A549 (cell line): Measurements from ENCODE around the gene CHD6. TPM values are rescaled to one million over a fixed set of nuclear protein-coding genes. Genes with fewer than 3 reads are reported as not detected.

Experiments
- ATAC-seq, 2 experiments: fragments of 200-7000 bp in 1 of 2; fragments of >200 bp in 1 of 2; cut with Nextera tagmentation in 1 of 2; cut with Tn5 transposase in 1 of 2; 3 replicates each; pipeline versions ENCODE4 v1.8.0 to v1.9.1; 2018 to 2020; ENCODE audit warnings: mild to moderate bottlenecking in 1 of 2, moderate library complexity in 1 of 2
- CTCF ChIA-PET: fragments of 300-600 bp; sonication (Branson Sonifier 250); formaldehyde crosslinking; extraction: SDS; loops from one replicate; lab custom pipeline; 2021; ENCODE audit warnings: antibody characterized with exemption, inconsistent platforms; lab: Yijun Ruan, JAX
- POLR2A ChIA-PET: fragments of 350-600 bp; formaldehyde crosslinking; extraction: SDS; loops from one replicate; lab custom pipeline; 2021; ENCODE audit warnings: antibody characterized with exemption, inconsistent platforms; lab: Yijun Ruan, JAX
- DNase-seq, 2 experiments: peaks; one replicate each; pipeline versions ENCODE4 v3.0.0 to v3.0.0-alpha.2; 2011 to 2016; ENCODE audit warnings: low read depth in 1 of 2, low spot score in 1 of 2
- FAIRE-seq: peaks from 2 replicates; lab custom pipeline; 2011; peaks lifted over from hg19 to GRCh38; lab: Jason Lieb, UNC
- H3K27ac ChIP-seq, 2 experiments: fragments of >200 bp; sonication (Bioruptor Twin); formaldehyde crosslinking; 3 replicates each; pipeline ENCODE4 v1.5.1; 2016 to 2017
- H3K4me1 ChIP-seq: fragments of >200 bp; sonication (Bioruptor Twin); formaldehyde crosslinking; 3 replicates; pipeline ENCODE4 v1.6.1; 2016
- H3K4me2 ChIP-seq: fragments of >200 bp; sonication (Bioruptor Twin); formaldehyde crosslinking; 3 replicates; pipeline ENCODE4 v1.6.1; 2016
- H3K4me3 ChIP-seq: fragments of >200 bp; sonication (Bioruptor Twin); formaldehyde crosslinking; 3 replicates; pipeline ENCODE4 v1.5.1; 2016
- H3K9me3 ChIP-seq: fragments of >200 bp; sonication (Bioruptor Twin); formaldehyde crosslinking; 3 replicates; pipeline ENCODE4 v1.6.1; 2016
- CEBPB ChIP-seq, 2 experiments: fragments of >200 bp in 1 of 2; sonication (Bioruptor Twin) in 1 of 2; formaldehyde crosslinking in 1 of 2; IDR thresholded peaks; 2 replicates each; pipeline ENCODE4 v1.6.1; 2012 to 2016
- CHD2 ChIP-seq: fragments of 150-350 bp; IDR thresholded peaks from 2 replicates; pipeline ENCODE4 v1.6.1; 2014; ENCODE audit warnings: low read length; ENCODE audit not compliant: partially characterized antibody
- CHD4 ChIP-seq: fragments of 200-600 bp; sonication (generic); IDR thresholded peaks from 2 replicates; pipeline ENCODE4 v1.6.1; 2016; ENCODE audit warnings: antibody characterized with exemption, mild to moderate bottlenecking, borderline replicate concordance
- EP300 ChIP-seq, 2 experiments: fragments of >200 bp; sonication (Bioruptor Twin); formaldehyde crosslinking; IDR thresholded peaks; 2 replicates in 1 of 2; 3 replicates in 1 of 2; pipeline ENCODE4 v1.6.1; 2016 to 2017
- GATA3 ChIP-seq: IDR thresholded peaks from 2 replicates; pipeline ENCODE4 v1.6.1; 2012; ENCODE audit warnings: borderline replicate concordance
- HOXB13 ChIP-seq: fragments of 250-450 bp; sonication (Bioruptor Pico); IDR thresholded peaks from 2 replicates; pipeline ENCODE4 v1.5.0; 2020; ENCODE audit warnings: low read depth, mild to moderate bottlenecking, moderate library complexity
- KDM1A ChIP-seq: fragments of 200-600 bp; sonication (generic); IDR thresholded peaks from 2 replicates; pipeline ENCODE4 v1.6.1; 2016; ENCODE audit warnings: low read depth, mild to moderate bottlenecking
- MAZ ChIP-seq: fragments of 150-350 bp; IDR thresholded peaks from 2 replicates; pipeline ENCODE4 v1.6.1; 2014; ENCODE audit warnings: antibody characterized with exemption, low read depth, low read length, borderline replicate concordance
- MYC ChIP-seq: IDR thresholded peaks from 2 replicates; pipeline ENCODE4 v1.6.1; 2012; ENCODE audit warnings: mild to moderate bottlenecking, inconsistent platforms, low read length, improper control_type of control experiment, borderline replicate concordance
- NFE2L2 ChIP-seq: fragments of 150-350 bp; conservative IDR thresholded peaks from 2 replicates; pipeline ENCODE4 v1.6.1; 2014; ENCODE audit warnings: low read length
- POLR2A ChIP-seq: IDR thresholded peaks from 2 replicates; pipeline ENCODE4 v1.6.1; 2012; ENCODE audit warnings: mild to moderate bottlenecking, low read length
- RFX5 ChIP-seq: fragments of 450-650 bp; IDR thresholded peaks from 2 replicates; pipeline ENCODE4 v1.7.1; 2014; ENCODE audit warnings: antibody characterized with exemption, mild to moderate bottlenecking, moderate library complexity
- WGBS: methylation state at CpG from one replicate; pipeline ENCODE4 v1.1.6; 2017; ENCODE audit errors: missing lambda C conversion rate; 5-methylcytosine and 5-hydroxymethylcytosine counted together
- polyA plus RNA-seq, 4 experiments: library from polyadenylated mRNA; depleted of rRNA in 3 of 4; stranded (reverse); fragments of >200 nt; fragmentation: RNase III in 1 of 4; extraction: RNeasy Plus Mini Kit Qiagen cat#74134 plus additional on column Dnase treatment in 1 of 4; gene quantifications; 2 replicates in 3 of 4; 3 replicates in 1 of 4; pipeline ENCODE4 v1.2.3, GENCODE V29; 2011 to 2017
- TF ChIP-seq, protein P1 (sequence below): fragments of 450-650 bp; IDR thresholded peaks from 2 replicates; pipeline ENCODE4 v1.6.1; 2014; ENCODE audit warnings: antibody characterized with exemption
- TF ChIP-seq, protein P2 (sequence below): fragments of 250-450 bp; sonication (Bioruptor Pico); IDR thresholded peaks from 2 replicates; pipeline ENCODE4 v1.5.0; 2020; ENCODE audit warnings: low read depth, mild to moderate bottlenecking, moderate library complexity
- TF ChIP-seq, protein P3 (sequence below): fragments of >200 bp; sonication (Bioruptor Twin); formaldehyde crosslinking; IDR thresholded peaks from 3 replicates; pipeline ENCODE4 v1.6.1; 2016
- TF ChIP-seq, protein P4 (sequence below): IDR thresholded peaks from 2 replicates; pipeline ENCODE4 v1.6.1; 2012

Gene CHD6
- polyA plus RNA-seq, 2 of the 4 experiments (the other 2 are of a cell fraction) = 8.2 to 22.6 TPM

DNA sequence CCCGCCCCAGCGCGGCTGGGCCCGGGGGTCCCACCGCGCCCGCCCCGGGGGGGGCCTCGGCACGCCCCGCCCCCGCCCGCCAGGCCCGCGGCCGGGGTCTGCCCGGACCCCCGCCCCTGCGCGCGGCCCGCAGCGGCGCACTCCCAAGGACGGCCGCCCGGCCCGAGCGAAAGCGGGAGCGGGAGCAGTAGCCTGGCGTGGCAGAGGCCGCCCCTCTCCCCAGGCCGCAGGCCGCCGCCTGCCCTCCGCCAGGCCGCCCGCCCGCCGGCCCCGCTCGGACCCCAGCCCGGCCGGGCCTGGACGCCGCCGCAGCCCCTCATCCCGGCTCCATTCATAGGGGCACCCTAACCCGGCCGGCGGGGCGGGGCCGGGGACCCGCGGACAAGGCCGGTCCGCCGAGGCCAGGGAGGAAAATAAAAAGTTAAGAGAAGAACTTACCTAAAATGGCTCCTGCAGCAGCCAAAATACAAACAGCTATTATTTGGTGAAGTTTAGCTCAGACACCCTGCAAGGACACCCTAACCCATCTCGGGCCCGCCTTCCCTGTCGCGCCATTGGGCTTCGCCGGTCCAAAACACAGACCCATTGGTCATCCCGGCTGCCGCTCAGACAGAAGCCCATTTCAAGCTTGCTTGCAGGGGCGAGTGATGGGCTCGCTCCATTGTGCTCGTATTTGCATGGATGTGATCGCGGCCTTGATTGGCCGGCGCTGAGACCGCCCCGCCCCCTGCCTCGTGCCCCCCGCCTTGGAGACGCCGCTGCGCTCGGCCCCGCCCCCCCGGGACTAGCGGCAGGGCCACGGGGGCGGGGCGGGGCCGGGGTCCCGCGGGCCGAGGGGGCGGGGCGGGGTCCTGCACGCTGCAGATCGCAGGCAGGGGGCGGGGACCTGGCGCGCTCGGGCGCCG, at the start of gene CHD6 (continued):
- TF ChIP-seq MAZ = no peak
- TF ChIP-seq, all 56 proteins: peak for 4

DNA sequence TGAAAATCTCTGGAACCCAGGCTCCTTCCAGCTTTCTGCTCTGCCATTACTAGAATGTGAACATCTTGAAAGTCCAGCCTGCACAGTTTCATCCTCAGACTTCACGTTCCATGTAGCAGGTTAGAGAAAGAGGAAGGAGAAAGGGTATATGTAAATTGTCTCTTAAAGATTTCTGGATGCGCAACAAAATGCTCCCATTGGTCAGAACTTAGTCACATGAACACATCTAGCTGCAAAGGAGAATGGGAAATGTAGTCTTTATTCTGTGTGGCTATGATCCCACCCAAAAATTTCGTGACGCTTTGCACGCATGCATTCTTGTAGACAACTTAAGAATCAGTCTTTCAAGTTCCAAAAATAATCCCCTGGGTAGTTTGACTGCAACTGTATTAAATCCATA, 46.4 kb upstream of the CHD6 start:
- ChIA-PET CTCF (no interaction called here), POLR2A (interaction anchor here (1.9 kb wide), 1 partner anchor 28 kb away, joined by 7 read pairs; no protein-coding TSS in a partner anchor)
- peak; percentile 90 to 94 for ATAC-seq
- H3K27ac ChIP-seq = peak overlapping the region; percentile 34 to 54; a peak in 3 of 6 replicates
- FAIRE-seq = peak; percentile 81
- H3K4me3 ChIP-seq = peak overlapping the region; percentile 39
- peaks cover 3% of the 10 kb centered on the region for H3K4me1 ChIP-seq
- peak overlapping the region; percentile 57 for H3K4me2 ChIP-seq
- peak; percentile 36 to 59 for DNase-seq
- H3K9me3 ChIP-seq = no peaks in the 10 kb centered on the region
- TF ChIP-seq HOXB13 (CRISPR knock-in tag) = no peak
- TF ChIP-seq KDM1A = no peak
- TF ChIP-seq POLR2A = no peak
- TF ChIP-seq, protein P1, sequence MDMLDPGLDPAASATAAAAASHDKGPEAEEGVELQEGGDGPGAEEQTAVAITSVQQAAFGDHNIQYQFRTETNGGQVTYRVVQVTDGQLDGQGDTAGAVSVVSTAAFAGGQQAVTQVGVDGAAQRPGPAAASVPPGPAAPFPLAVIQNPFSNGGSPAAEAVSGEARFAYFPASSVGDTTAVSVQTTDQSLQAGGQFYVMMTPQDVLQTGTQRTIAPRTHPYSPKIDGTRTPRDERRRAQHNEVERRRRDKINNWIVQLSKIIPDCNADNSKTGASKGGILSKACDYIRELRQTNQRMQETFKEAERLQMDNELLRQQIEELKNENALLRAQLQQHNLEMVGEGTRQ = peak; percentile 78
- TF ChIP-seq CEBPB (IDR thresholded peaks at IDR 0.05) = no peak
- WGBS = 12% methylated on average over 5 of the region's 5 CpGs

DNA sequence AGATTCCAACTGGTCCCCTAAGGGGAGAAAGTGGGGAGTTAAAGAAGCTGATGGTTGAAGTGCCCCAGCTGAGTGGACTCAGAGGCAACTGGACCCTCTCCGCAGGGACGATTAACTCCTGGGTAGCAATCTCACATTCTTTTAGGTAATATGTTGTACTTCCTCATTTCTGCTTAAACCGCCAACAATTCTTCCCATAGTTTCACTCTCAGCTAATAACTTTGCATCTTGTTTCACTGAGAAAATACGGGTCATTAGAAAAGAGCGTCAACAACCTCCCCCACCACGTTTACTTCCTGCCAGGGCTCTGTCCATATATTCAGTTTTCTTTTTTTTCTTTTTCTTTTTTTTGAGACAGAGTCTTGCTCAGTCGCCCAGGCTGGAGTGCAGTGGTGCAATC, 39.5 kb upstream of the CHD6 start:
- Histone ChIP-seq H3K9me3 (no peaks in the 10 kb centered on the region), H3K27ac (no peak overlapping the region), H3K4me3 (no peak overlapping the region), H3K4me1 (no peaks in the 10 kb centered on the region), H3K4me2 (no peak overlapping the region)
- FAIRE-seq = no peak
- CTCF ChIA-PET = no interaction called here
- no peak for DNase-seq
- no peak for ATAC-seq
- TF ChIP-seq RFX5 = no peak
- no peak for TF ChIP-seq CHD2
- no peak for TF ChIP-seq MYC
- no peak for TF ChIP-seq CHD4
- no peak for TF ChIP-seq HOXB13 (CRISPR knock-in tag)
- WGBS = 62% methylated on average over 7 of the region's 7 CpGs
- POLR2A ChIA-PET = no interaction called here

DNA sequence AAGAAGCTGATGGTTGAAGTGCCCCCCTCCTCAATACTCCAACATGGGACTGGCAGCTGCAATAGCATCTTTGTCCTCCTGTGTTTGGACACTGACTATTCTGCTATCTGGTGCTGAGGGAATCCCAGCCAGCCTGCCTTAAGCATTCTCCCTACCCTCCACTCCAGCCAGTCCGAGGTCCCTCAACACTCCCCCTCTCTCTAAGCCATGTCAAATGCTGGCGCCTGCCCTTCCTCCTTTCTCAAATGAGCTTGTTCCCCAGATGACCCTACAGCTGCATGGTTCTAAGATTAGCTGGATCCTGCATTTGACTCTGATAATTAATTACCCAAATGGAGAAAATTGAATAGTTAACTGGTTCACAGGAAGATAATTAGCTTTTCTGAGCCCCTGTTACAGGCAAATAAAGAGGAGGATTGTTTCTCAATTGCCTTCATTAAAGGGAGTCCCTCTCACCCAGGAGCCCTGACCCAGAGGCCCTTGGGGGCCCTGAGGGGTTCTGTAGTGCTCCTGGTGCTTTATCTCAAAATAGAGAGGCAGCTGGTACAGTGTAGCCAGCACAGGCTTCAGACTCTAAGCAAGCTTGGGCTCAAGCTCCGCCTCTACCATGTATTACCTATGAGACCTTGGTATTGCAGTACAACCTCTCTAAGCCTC, 37.9 kb upstream of the CHD6 start:
- WGBS = 23% methylated on average over 3 of the region's 3 CpGs
- ATAC-seq = no peak

More for the DNA sequence above, 37.9 kb upstream of the CHD6 start:
- Histone ChIP-seq H3K9me3 (no peaks in the 10 kb centered on the region), H3K27ac (no peak overlapping the region), H3K4me3 (no peak overlapping the region), H3K4me1 (no peaks in the 10 kb centered on the region), H3K4me2 (no peak overlapping the region)
- TF ChIP-seq, protein P2, sequence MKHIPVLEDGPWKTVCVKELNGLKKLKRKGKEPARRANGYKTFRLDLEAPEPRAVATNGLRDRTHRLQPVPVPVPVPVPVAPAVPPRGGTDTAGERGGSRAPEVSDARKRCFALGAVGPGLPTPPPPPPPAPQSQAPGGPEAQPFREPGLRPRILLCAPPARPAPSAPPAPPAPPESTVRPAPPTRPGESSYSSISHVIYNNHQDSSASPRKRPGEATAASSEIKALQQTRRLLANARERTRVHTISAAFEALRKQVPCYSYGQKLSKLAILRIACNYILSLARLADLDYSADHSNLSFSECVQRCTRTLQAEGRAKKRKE (CRISPR knock-in tag) = no peak
- TF ChIP-seq GATA3 (no peak), CHD4 (no peak), KDM1A (no peak), EP300 (IDR thresholded peaks at IDR 0.05) (no peak), NFE2L2 (no peak)
- TF ChIP-seq, protein P3, sequence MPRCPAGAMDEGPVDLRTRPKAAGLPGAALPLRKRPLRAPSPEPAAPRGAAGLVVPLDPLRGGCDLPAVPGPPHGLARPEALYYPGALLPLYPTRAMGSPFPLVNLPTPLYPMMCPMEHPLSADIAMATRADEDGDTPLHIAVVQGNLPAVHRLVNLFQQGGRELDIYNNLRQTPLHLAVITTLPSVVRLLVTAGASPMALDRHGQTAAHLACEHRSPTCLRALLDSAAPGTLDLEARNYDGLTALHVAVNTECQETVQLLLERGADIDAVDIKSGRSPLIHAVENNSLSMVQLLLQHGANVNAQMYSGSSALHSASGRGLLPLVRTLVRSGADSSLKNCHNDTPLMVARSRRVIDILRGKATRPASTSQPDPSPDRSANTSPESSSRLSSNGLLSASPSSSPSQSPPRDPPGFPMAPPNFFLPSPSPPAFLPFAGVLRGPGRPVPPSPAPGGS = no peak
- TF ChIP-seq, protein P1 = no peak
- TF ChIP-seq, protein P4, sequence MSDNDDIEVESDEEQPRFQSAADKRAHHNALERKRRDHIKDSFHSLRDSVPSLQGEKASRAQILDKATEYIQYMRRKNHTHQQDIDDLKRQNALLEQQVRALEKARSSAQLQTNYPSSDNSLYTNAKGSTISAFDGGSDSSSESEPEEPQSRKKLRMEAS = no peak
- DNase-seq (no peak), FAIRE-seq (no peak)
- POLR2A ChIA-PET = interaction anchor here (0.5 kb wide), 1 partner anchor 14 kb away, joined by 3 read pairs; no protein-coding TSS in a partner anchor
- CTCF ChIA-PET = interaction anchor here (1.6 kb wide), 1 partner anchor 37 kb away, joined by 4 read pairs; no protein-coding TSS in a partner anchor
